Measurements from ENCODE around the gene PKD2L1.
A peak's percentile ranks its signal among the peaks of the same experiment; 100 is the strongest.
"Not testable (repeated sequence)": the region's sequence is repeated elsewhere in the genome, so short reads cannot be mapped to it uniquely, and the experiment has no call there.

PKD2L1 gene

GRCh38 chr10:100328198-100328597, 1.8 kb downstream of the PKD2L1 start:
- no peak for FAIRE-seq

GRCh38 chr10:100327718-100328009, 2.4 kb downstream of the PKD2L1 start:
- no peak for FAIRE-seq

GRCh38 chr10:100327007-100327717, 2.9 kb downstream of the PKD2L1 start:
- FAIRE-seq = no peak

- FAIRE-seq = no peak
Measured at GRCh38 chr10:100325158-100325557, 4.9 kb downstream of the PKD2L1 start.

- FAIRE-seq = no peak
Measured at GRCh38 chr10:100319707-100320402, 10.2 kb downstream of the PKD2L1 start.

GRCh38 chr10:100318207-100318606, 11.8 kb downstream of the PKD2L1 start:
- no peak for FAIRE-seq

- no peak for FAIRE-seq
Measured at GRCh38 chr10:100315615-100316014, 14.4 kb downstream of the PKD2L1 start.

- no peak for FAIRE-seq
Measured at GRCh38 chr10:100311298-100311697, 18.7 kb downstream of the PKD2L1 start.

- FAIRE-seq = no peak
Measured at GRCh38 chr10:100307684-100308083, 22.3 kb downstream of the PKD2L1 start.

- FAIRE-seq = no peak
Measured at GRCh38 chr10:100306861-100307260, 23.2 kb downstream of the PKD2L1 start.

- no peak for FAIRE-seq
Measured at GRCh38 chr10:100304414-100304813, 25.6 kb downstream of the PKD2L1 start.

- peak; percentile 95 for FAIRE-seq
Measured at GRCh38 chr10:100303724-100304319, 26.2 kb downstream of the PKD2L1 start.

GRCh38 chr10:100301123-100301522, 28.9 kb downstream of the PKD2L1 start:
- not testable (repeated sequence) for FAIRE-seq

GRCh38 chr10:100297242-100297641, 32.8 kb downstream of the PKD2L1 start:
- no peak for FAIRE-seq

- no peak for FAIRE-seq
Measured at GRCh38 chr10:100293066-100293465, 37.0 kb downstream of the PKD2L1 start.

GRCh38 chr10:100292300-100292699, 37.7 kb downstream of the PKD2L1 start:
- FAIRE-seq = not testable (repeated sequence)

- FAIRE-seq = no peak
Measured at GRCh38 chr10:100291356-100291755, 38.7 kb downstream of the PKD2L1 start.

- no peak for FAIRE-seq
Measured at GRCh38 chr10:100289641-100290040, 40.4 kb downstream of the PKD2L1 start.

GRCh38 chr10:100288196-100288595, 41.8 kb downstream of the PKD2L1 start:
- FAIRE-seq = no peak

- FAIRE-seq = no peak
Measured at GRCh38 chr10:100287756-100288155, 42.3 kb downstream of the PKD2L1 start.

GRCh38 chr10:100286051-100287033, 43.7 kb downstream of the PKD2L1 start, which contains the start of gene BLOC1S2:
Gene BLOC1S2 (minus strand): TSS chr10:100286680. CDS start chr10:100286659, 21 bp downstream.
- no peak for FAIRE-seq

- FAIRE-seq = not testable (repeated sequence)
Measured at GRCh38 chr10:100285326-100285725, 44.7 kb downstream of the PKD2L1 start.

- no peak for FAIRE-seq
Measured at GRCh38 chr10:100282907-100283306, 47.1 kb downstream of the PKD2L1 start.

All from A204.1 (cell line).